WTC11 (cell line): ENCODE measurements around the gene USP20. TPM values are rescaled to one million over a fixed set of nuclear protein-coding genes. Genes with fewer than 3 reads are reported as not detected.

Experiments
- ATAC-seq: fragments of 200-7000 bp; cut with Tn5 transposase; 2 replicates; pipeline ENCODE4 v1.10.0; 2021; ENCODE audit warnings: mild to moderate bottlenecking, moderate library complexity
- Bru-seq: library from RNA; stranded (reverse); fragments of 400-500 nt; gene quantifications from one replicate; lab custom pipeline; 2021; lab: Mats Ljungman, UMichigan
- CTCF ChIA-PET: fragments of 300-600 bp; sonication (Branson Sonifier 250); formaldehyde crosslinking; loops from one replicate; lab custom pipeline; 2021; ENCODE audit warnings: antibody characterized with exemption; lab: Charles Lee
- POLR2A ChIA-PET: fragments of 350-600 bp; sonication (Branson Sonifier 250); formaldehyde crosslinking; loops from one replicate; lab custom pipeline; 2021; ENCODE audit warnings: antibody characterized with exemption; lab: Charles Lee
- DNase-seq: peaks from one replicate; pipeline ENCODE4 v3.0.0; 2021; ENCODE audit warnings: low spot score
- H3K27ac Mint-ChIP-seq: 2 replicates; pipeline ENCODE4 v1.8.0; 2021; ENCODE audit warnings: mixed read lengths
- H3K27me3 Mint-ChIP-seq: 2 replicates; pipeline ENCODE4 v1.8.0; 2021; ENCODE audit warnings: low read depth, mild to moderate bottlenecking, moderate library complexity, mixed read lengths
- H3K36me3 Mint-ChIP-seq: 2 replicates; pipeline ENCODE4 v1.8.0; 2021; ENCODE audit warnings: mixed read lengths
- H3K4me1 Mint-ChIP-seq: 2 replicates; pipeline ENCODE4 v1.8.0; 2022; ENCODE audit warnings: mixed read lengths
- H3K4me3 Mint-ChIP-seq: 2 replicates; pipeline ENCODE4 v1.8.0; 2021; ENCODE audit warnings: mild to moderate bottlenecking, moderate library complexity, mixed read lengths
- H3K9me3 Mint-ChIP-seq: 2 replicates; pipeline ENCODE4 v1.8.0; 2021; ENCODE audit warnings: mixed read lengths
- ATF6 ChIP-seq: sonication (generic); formaldehyde crosslinking; IDR thresholded peaks from 2 replicates; pipeline ENCODE4 v1.8.1; 2023; ENCODE audit warnings: mild to moderate bottlenecking, missing genetic modification reagents
- CREM ChIP-seq: sonication (generic); formaldehyde crosslinking; IDR thresholded peaks from 2 replicates; pipeline ENCODE4 v1.8.1; 2022; ENCODE audit warnings: mild to moderate bottlenecking, missing genetic modification reagents, moderate library complexity
- FOXK1 ChIP-seq: sonication (generic); formaldehyde crosslinking; IDR thresholded peaks from 2 replicates; pipeline ENCODE4 v1.8.0; 2022; ENCODE audit warnings: mild to moderate bottlenecking, moderate library complexity, missing genetic modification reagents
- IRF2 ChIP-seq: sonication (generic); formaldehyde crosslinking; IDR thresholded peaks from 2 replicates; pipeline ENCODE4 v1.8.0; 2022; ENCODE audit warnings: low read depth, missing genetic modification reagents, borderline replicate concordance
- KAT7 ChIP-seq: sonication (generic); formaldehyde crosslinking; IDR thresholded peaks from 2 replicates; pipeline ENCODE4 v1.8.1; 2023; ENCODE audit warnings: missing genetic modification reagents, mild to moderate bottlenecking, borderline replicate concordance
- MAX ChIP-seq: sonication (generic); formaldehyde crosslinking; IDR thresholded peaks from 2 replicates; pipeline ENCODE4 v1.8.0; 2022; ENCODE audit warnings: mild to moderate bottlenecking, missing genetic modification reagents
- NFYB ChIP-seq: sonication (generic); formaldehyde crosslinking; conservative IDR thresholded peaks from 2 replicates; pipeline ENCODE4 v1.8.0; 2022; ENCODE audit warnings: low read depth, missing genetic modification reagents
- NR3C1 ChIP-seq: sonication (generic); formaldehyde crosslinking; conservative IDR thresholded peaks from 2 replicates; pipeline ENCODE4 v1.8.1; 2023; ENCODE audit warnings: low read depth, mild to moderate bottlenecking, missing genetic modification reagents
- SOX15 ChIP-seq: fragments of 250-450 bp; sonication (Bioruptor Pico); IDR thresholded peaks from 2 replicates; pipeline ENCODE4 v1.9.0; 2021; ENCODE audit warnings: mild to moderate bottlenecking
- SP1 ChIP-seq: sonication (generic); formaldehyde crosslinking; conservative IDR thresholded peaks from 2 replicates; pipeline ENCODE4 v1.8.1; 2022; ENCODE audit warnings: missing genetic modification reagents
- TEAD1 ChIP-seq: sonication (generic); formaldehyde crosslinking; IDR thresholded peaks from 2 replicates; pipeline ENCODE4 v1.8.0; 2022; ENCODE audit warnings: mild to moderate bottlenecking, missing genetic modification reagents
- ZBTB43 ChIP-seq: sonication (generic); formaldehyde crosslinking; IDR thresholded peaks from 2 replicates; pipeline ENCODE4 v1.8.1; 2023; ENCODE audit warnings: mild to moderate bottlenecking, missing genetic modification reagents
- ZNF232 ChIP-seq: sonication (generic); formaldehyde crosslinking; IDR thresholded peaks from 2 replicates; pipeline ENCODE4 v1.8.0; 2022; ENCODE audit warnings: mild to moderate bottlenecking, missing genetic modification reagents
- ZNF423 ChIP-seq: fragments of 250-450 bp; sonication (Bioruptor Pico); IDR thresholded peaks from 2 replicates; pipeline ENCODE4 v2.1.2; 2022; ENCODE audit warnings: mild to moderate bottlenecking, moderate library complexity
- long read RNA-seq, 3 experiments: library from RNA in 1 of 3; library from capped mRNA in 1 of 3; library from polyadenylated mRNA in 1 of 3; unstranded in 2 of 3; stranded (forward) in 1 of 3; transcript quantifications; one replicate each; pipeline ENCODE4 v2.0.0, GENCODE V29; 2021
- total RNA-seq: library from RNA; stranded (reverse); gene quantifications from 3 replicates; pipeline ENCODE4 v1.2.3, GENCODE V29; 2021
- TF ChIP-seq, protein P1 (sequence below): sonication (generic); formaldehyde crosslinking; IDR thresholded peaks from 2 replicates; pipeline ENCODE4 v1.8.1; 2023; ENCODE audit warnings: mild to moderate bottlenecking, moderate library complexity, missing genetic modification reagents
- TF ChIP-seq, protein P2 (sequence below): sonication (generic); formaldehyde crosslinking; IDR thresholded peaks from 2 replicates; pipeline ENCODE4 v1.8.1; 2023; ENCODE audit warnings: mild to moderate bottlenecking, missing genetic modification reagents, moderate library complexity
- TF ChIP-seq, protein P3 (sequence below): sonication (generic); formaldehyde crosslinking; IDR thresholded peaks from 2 replicates; pipeline ENCODE4 v1.8.0; 2023; ENCODE audit warnings: missing genetic modification reagents, mild to moderate bottlenecking, borderline replicate concordance

Gene USP20
- total RNA-seq: 23.7 to 29.3 TPM (median 24.0 TPM) in 3 replicates
- Bru-seq, nascent RNA: percentile 58 among the genes with signal in this experiment
- long read RNA-seq, experiment 1, full-length matches to known transcripts: 49 of 95 reads
- long read RNA-seq, experiment 1, partial matches to known transcripts: 12 of 95 reads
- long read RNA-seq, experiment 1, other reads (novel, unspliced or antisense): 34 of 95 reads
- long read RNA-seq, experiment 2, partial matches to known transcripts: 15 of 28 reads
- long read RNA-seq, experiment 2, other reads (novel, unspliced or antisense): 13 of 28 reads
- long read RNA-seq, experiment 3: 0 reads

- Mint-ChIP-seq H3K36me3 (peaks cover 20% of the 10 kb centered on the region), H3K27me3 (no peaks in the 10 kb centered on the region), H3K27ac (peak within 1 kb of the TSS; percentile 98), H3K4me1 (peaks cover 56% of the 10 kb centered on the region), H3K9me3 (no peaks in the 10 kb centered on the region), H3K4me3 (peak within 1 kb of the TSS; percentile 99)
- POLR2A ChIA-PET: interaction anchor here (0.6 to 1.5 kb wide), 2 partner anchors 12 to 218 kb away, joined by 3 to 4 read pairs; partner anchors contain the start of genes GPR107 and TOR1A
- TF ChIP-seq TEAD1 (CRISPR knock-in tag): 0 out of 2 replicates have a peak, but pooled peaks have one; percentile 38
- TF ChIP-seq, protein P1, sequence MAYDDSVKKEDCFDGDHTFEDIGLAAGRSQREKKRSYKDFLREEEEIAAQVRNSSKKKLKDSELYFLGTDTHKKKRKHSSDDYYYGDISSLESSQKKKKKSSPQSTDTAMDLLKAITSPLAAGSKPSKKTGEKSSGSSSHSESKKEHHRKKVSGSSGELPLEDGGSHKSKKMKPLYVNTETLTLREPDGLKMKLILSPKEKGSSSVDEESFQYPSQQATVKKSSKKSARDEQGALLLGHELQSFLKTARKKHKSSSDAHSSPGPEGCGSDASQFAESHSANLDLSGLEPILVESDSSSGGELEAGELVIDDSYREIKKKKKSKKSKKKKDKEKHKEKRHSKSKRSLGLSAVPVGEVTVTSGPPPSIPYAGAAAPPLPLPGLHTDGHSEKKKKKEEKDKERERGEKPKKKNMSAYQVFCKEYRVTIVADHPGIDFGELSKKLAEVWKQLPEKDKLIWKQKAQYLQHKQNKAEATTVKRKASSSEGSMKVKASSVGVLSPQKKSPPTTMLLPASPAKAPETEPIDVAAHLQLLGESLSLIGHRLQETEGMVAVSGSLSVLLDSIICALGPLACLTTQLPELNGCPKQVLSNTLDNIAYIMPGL (CRISPR knock-in tag): peak; percentile 76; the same call in 1 of the 2 replicates
- peak; percentile 94 for TF ChIP-seq SP1 (CRISPR knock-in tag)
- TF ChIP-seq ZNF423 (CRISPR knock-in tag): no peak
- TF ChIP-seq ZBTB43 (CRISPR knock-in tag): no peak
- TF ChIP-seq SOX15 (CRISPR knock-in tag): no peak
- no peak for TF ChIP-seq NR3C1 (CRISPR knock-in tag)
- no peak for TF ChIP-seq KAT7
- no peak for TF ChIP-seq IRF2 (CRISPR knock-in tag)
- TF ChIP-seq ZNF232: no peak
- peak; percentile 74 for TF ChIP-seq NFYB (CRISPR knock-in tag)
- TF ChIP-seq, protein P2, sequence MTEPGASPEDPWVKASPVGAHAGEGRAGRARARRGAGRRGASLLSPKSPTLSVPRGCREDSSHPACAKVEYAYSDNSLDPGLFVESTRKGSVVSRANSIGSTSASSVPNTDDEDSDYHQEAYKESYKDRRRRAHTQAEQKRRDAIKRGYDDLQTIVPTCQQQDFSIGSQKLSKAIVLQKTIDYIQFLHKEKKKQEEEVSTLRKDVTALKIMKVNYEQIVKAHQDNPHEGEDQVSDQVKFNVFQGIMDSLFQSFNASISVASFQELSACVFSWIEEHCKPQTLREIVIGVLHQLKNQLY: 0 out of 2 replicates have a peak, but pooled peaks have one; percentile 18
- TF ChIP-seq, protein P3, sequence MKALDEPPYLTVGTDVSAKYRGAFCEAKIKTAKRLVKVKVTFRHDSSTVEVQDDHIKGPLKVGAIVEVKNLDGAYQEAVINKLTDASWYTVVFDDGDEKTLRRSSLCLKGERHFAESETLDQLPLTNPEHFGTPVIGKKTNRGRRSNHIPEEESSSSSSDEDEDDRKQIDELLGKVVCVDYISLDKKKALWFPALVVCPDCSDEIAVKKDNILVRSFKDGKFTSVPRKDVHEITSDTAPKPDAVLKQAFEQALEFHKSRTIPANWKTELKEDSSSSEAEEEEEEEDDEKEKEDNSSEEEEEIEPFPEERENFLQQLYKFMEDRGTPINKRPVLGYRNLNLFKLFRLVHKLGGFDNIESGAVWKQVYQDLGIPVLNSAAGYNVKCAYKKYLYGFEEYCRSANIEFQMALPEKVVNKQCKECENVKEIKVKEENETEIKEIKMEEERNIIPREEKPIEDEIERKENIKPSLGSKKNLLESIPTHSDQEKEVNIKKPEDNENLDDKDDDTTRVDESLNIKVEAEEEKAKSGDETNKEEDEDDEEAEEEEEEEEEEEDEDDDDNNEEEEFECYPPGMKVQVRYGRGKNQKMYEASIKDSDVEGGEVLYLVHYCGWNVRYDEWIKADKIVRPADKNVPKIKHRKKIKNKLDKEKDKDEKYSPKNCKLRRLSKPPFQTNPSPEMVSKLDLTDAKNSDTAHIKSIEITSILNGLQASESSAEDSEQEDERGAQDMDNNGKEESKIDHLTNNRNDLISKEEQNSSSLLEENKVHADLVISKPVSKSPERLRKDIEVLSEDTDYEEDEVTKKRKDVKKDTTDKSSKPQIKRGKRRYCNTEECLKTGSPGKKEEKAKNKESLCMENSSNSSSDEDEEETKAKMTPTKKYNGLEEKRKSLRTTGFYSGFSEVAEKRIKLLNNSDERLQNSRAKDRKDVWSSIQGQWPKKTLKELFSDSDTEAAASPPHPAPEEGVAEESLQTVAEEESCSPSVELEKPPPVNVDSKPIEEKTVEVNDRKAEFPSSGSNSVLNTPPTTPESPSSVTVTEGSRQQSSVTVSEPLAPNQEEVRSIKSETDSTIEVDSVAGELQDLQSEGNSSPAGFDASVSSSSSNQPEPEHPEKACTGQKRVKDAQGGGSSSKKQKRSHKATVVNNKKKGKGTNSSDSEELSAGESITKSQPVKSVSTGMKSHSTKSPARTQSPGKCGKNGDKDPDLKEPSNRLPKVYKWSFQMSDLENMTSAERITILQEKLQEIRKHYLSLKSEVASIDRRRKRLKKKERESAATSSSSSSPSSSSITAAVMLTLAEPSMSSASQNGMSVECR: peak; percentile 61; the same call in 1 of the 2 replicates
- TF ChIP-seq FOXK1 (CRISPR knock-in tag): peak; percentile 67
- peak; percentile 50; the same call in 1 of the 2 replicates for TF ChIP-seq MAX (CRISPR knock-in tag)
- no peak for TF ChIP-seq ATF6 (CRISPR knock-in tag)
- TF ChIP-seq CREM: peak; percentile 93
- CTCF ChIA-PET: interaction anchor here (0.6 kb wide), 1 partner anchor 27 kb away, joined by 3 read pairs; no protein-coding TSS in a partner anchor
- ATAC-seq (peak; percentile 96), DNase-seq (peak; percentile 97)
These were observed at the start of gene USP20, which contains the start of gene C9orf78 for GRCh38 chr9:129835128-129835859. TSS of gene USP20 (plus strand) at chr9:129835458. CDS start at chr9:129852556, 17,098 bp downstream. TSS of gene C9orf78 (minus strand) at chr9:129835275. CDS start at chr9:129835221, 54 bp downstream.
